GM21526 (cell line): ENCODE results near the gene NDUFS8.

Source experiments
- ATAC-seq: cut with Tn5 transposase; IDR thresholded peaks from one replicate; pipeline ENCODE4 v1.9.1; 2021; ENCODE audit warnings: moderate library complexity; ENCODE audit not compliant: unreplicated experiment, low FRiP score

Gene NDUFS8

DNA sequence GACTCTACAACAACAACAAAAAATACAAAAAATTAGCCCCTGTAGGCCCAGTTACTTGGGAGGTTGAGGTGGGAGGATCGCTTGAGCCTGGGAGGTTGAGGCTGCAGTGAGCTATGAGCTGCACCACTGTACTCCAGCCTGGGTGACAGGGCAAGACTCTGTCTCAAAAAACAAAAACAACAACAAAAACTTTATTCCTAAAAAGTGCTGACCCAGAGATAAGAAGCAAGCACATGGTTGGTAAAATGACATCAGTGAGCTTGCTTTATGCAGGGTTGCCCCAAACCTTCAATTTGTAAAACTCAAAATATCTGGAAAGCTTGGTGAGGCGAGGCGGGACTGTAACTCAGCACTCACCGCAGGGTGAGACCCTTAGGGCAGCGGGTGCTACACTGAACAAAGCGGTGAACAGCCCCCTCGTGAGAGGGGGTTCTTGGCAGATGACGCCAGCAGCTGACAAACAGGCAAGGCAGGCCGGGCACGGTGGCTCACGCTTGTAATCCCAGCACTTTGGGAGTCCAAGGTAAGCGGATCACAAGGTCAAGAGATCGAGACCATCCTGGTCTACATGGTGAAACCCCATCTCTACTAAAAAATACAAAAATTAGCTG lies 4.9 kb downstream of the NDUFS8 start:
- no peak for ATAC-seq

DNA sequence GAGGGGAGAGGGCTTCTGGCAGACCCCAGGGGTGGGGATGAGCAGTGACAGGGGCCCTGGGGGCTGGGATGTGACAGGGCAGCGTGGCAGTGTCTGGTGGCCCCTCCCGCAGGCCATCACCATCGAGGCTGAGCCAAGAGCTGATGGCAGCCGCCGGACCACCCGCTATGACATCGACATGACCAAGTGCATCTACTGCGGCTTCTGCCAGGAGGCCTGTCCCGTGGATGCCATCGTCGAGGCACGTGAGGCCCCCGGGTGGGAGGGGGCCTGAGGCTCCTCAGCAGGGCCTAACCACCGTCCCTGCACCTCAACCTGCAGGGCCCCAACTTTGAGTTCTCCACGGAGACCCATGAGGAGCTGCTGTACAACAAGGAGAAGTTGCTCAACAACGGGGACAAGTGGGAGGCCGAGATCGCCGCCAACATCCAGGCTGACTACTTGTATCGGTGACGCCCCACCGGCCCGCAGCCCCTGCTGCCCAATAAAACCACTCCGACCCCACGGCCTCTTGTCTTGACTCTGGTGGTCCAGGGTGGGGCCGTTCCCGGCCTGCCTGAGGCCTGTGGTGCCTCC lies 5.7 kb downstream of the NDUFS8 start:
- no peak for ATAC-seq

DNA sequence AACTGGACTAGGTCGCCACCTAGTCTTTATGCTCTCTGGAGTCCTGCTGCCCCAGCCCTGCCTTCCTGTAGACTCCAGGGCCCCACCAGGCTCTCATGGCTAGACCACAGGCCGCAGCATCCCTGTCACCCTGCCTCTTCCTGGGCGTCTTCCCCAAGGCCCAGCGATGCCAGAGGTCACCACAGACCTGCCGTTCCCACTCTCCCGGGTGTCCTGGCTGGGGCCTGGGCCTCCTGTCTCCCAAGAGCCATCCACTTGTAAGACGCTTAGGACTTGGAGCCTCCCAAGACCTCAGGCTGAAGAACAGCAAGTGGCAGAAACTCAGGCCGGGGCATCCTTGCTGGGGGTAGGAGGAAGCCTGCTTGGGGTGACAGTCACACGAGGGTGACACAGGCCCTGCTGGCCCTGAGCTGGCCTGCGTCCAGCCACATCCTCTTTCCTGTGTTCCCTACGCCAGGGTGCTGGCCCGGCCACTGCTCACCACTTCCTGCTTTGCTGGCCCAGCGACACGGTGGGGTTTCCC lies 6.3 kb downstream of the NDUFS8 start:
- ATAC-seq = no peak

DNA sequence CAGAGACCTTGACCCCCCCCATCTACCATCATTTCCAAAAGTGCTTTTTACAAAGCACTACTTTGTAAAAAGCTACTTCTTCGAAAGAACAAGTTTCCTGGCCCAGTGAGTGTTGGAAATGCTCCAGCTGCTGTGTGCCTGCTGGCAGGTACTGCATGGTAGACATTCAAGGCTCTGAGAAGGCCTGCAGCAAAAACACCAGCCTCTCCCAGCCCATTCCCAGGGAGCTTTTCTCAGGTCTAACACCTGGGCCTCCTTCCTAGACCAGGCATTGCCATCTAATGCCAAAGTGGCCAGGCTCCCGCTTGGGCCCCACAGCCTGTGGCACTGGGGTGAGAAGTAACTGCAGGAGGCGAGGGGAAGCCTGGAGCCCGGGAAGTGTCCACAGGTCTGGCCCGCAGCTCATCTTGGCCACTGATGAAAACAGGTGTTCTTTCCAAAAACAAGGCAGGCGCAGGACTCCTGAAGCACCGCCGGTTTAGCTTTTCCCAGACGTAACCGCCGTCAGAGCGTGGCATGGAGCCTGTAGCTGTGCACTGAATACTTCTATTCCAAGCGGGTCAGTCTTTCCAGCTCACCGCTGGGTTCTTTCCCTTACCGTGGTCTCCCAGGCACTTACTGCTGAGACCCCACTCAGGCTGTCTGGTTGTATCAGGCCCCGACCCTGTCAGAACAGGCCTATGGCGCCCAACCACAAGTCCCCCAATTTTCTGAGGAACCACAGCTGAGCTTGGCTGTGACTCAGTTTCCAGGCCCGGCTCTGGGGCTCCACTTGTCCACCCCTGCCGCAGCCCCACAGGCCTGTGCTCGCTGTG lies 7.1 kb downstream of the NDUFS8 start:
- ATAC-seq = no peak

DNA sequence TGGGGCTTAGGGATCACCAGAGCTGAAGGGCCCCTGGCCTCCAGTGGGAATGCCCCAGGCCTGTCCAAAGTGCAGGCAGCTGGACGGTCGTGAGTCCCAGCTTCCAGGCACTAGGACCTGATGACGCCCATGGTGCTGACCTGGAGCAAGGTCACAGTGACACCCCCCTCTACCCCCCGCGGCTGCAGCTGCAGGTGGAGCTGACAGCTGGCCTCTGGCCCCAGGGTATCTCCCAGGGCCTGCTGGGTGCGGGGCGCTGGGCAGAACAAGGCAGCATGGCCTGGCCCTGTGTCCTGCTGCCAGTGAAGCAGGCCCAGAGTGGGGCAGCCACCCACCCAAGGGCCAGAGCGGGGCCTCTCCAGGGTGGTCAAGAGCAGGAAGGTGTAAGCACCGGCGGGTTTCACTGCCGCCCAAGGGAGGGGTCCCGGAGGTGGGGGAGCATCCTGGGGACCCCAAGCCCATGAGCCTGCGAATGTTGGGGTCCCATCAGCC lies 7.8 kb downstream of the NDUFS8 start:
- ATAC-seq = no peak

DNA sequence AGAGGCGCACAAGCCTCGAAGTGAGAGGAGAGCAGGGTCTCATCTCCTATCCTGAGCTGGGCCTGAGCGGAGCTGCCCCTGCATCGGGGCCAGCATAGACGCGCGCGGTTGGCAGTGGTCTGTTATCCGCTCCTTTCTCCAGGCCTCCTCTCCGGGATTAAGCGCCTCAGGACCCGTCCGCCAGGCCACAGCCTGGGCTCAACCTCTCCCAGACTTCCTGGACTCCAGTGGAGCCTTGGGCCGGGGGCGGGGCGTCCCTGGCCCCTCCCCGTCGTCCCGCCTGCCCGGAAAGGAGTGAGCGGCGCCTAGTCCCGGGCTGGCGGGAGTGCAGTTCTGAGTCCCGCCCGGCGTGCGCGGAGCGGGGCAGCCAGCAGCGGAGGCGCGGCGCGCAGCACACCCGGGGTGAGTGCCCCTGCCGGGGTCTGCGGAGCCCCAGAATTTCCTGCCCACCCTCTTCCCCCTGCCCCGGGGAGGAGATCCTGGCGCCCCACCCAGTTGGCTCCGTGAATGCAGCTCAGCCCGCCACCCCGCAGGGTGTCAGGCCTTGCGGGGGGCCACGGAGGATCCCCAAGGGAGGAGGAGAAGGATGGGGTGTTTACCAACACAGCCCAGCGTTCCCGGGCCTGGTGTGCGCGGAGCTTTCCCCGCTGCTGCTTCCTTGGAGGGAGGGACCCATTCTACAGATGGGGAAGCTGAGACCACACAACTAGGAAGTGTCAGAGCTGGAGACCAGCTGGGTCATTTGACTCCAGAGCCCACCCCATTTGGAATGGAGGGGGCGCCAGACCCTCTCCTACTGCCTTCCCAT lies 8.4 kb downstream of the NDUFS8 start, which contains the start of gene TCIRG1:
TSS of gene TCIRG1 (plus strand) at position 308 of the 808 bp plus-strand sequence. CDS start 2,247 bp downstream, outside the sequence.
- ATAC-seq = no peak

DNA sequence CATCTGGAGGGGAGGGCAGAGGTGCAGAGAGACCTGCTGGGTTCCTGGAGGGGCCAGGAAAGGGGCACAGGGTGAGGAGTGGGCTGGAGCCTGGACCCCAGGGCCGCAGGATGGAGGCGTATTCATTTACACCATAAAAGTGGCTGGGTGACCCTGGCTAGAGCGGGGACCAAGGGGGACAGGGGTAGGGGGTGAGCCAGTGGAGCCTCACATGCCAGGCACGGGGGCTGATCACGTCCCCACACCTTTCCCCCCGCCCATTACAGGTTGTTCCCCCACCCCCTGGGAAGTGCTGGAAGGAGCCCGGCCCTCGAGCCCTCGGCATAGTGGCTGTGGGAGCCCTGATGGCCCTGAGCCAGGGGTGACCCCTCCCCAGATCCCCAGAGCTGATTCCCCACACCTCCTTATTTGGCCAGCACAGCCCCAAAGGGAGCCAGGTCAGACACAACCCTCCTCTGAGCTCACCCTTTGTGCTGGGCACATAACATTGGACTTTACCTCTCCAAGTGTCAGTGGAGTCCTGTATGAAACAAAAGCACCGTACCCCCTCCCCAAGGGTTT lies 9.1 kb downstream of the NDUFS8 start:
- ATAC-seq = no peak

DNA sequence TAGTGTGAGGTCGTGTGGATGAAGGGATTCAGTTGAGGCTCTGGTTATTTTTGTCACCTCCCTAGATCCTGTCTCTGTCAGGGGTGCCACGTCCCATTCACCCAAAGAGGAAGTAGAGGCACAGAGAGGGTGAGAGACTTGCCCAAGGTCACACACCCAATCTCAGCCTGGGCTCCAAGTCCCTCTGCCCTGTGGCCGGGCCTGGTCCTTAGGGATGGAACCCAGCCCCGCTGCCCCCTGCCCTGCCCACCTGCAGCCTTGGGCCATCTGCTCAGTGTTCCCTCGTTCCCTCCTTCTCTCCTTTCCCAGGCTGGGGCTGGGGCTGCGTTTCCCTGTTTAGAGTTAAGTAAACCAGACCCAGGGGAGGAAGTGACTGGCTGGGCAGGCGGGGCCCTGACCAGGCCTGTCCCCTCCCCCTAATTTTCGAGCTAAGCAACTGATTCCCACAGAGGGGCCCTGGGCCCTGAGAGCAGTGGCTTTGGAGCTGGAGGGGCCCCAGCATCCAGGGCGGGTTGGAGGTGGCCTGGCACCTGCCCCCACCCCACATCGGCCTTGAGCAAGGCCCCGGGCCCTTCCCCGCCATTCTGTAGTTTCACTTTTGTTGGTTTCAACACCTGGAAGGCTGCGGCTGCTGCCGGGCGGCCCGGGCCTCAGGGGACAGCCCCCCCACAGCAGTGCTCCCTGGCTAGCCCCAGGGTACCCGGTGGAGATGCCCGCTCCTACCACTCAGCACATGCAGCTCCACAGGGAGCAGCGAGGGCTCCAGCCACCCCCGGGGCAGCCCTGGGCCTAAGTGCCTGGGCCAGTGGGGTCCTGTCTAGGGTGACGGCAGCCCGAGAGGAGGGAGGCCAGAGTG lies 9.8 kb downstream of the NDUFS8 start:
- no peak for ATAC-seq

DNA sequence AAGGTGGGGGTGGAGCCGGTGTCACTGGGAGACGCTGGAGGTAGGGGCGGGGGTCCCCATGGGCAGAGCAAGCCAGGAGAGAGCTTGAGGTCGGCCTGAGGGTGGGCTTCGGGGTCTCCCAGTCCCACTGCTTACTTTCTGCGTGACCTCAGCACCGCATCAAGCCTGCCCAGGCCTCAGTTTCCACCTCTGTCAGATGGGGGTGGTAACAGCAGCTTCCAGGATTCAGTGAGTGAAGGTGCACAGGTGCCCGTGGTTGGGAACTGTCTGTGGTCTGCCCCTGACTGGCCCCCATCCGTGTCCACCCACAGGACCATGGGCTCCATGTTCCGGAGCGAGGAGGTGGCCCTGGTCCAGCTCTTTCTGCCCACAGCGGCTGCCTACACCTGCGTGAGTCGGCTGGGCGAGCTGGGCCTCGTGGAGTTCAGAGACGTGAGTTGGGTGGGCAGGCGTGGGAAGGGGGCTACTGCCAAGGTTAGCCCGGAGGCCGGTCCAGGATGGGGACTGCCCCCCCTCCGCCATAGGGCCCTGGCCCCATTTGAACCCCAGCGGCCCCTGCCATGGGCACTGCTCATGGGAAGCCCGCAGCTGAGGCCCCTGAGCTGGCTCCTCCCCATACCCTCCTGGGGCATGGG lies 10.6 kb downstream of the NDUFS8 start:
- ATAC-seq = no peak

DNA sequence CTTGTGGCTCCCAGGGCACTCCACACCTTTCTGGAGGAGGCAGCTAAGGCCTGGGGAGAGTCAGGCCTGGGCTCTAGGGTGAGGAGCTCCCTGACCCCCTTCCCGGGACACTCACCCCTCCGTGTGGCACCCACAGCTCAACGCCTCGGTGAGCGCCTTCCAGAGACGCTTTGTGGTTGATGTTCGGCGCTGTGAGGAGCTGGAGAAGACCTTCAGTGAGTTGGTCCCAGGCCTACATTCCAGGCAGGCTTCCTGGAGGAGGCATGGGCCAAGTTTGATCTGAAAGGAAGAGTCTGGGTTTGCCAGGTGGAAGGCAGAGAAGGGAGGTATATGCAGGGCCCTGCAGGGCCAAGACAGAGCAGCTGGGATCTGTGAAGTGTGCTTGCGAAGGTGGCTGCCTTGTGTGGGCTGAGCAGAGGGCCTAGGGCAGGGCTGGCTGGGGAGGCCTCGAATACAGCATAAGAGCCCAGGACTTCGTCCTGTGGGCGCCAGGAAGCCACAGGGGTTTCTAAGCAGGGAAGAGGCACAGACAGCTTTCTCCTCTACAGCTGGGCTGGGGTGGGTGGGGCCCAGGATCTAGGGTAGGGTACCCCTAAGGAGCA lies 11.2 kb downstream of the NDUFS8 start:
- no peak for ATAC-seq

DNA sequence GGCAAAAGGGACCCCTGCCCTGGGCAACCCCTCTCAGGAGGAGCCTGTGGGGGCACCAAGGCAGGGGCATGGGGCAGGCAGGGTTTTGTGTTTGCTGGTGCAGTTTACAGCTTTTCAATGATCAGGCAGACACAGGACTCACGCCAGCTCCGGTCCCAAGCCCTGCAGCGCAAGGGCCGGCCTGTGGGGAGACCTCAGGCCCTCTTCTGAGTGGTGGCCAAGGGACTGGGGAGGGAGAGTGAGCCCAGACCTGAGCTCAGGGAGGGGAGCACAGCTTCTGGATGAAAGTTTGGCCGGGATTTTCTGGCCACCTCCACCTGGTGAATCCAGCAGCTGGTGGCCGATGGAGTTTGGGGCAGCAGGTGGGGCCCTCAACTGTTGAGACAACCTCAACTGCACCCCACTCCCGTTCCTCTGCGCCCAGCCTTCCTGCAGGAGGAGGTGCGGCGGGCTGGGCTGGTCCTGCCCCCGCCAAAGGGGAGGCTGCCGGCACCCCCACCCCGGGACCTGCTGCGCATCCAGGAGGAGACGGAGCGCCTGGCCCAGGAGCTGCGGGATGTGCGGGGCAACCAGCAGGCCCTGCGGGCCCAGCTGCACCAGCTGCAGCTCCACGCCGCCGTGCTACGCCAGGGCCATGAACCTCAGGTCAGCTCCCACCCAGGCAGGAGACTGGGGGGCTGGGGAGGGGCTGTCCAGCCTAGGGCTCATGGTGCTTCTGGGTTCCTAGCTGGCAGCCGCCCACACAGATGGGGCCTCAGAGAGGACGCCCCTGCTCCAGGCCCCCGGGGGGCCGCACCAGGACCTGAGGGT lies 11.9 kb downstream of the NDUFS8 start:
- ATAC-seq = no peak

DNA sequence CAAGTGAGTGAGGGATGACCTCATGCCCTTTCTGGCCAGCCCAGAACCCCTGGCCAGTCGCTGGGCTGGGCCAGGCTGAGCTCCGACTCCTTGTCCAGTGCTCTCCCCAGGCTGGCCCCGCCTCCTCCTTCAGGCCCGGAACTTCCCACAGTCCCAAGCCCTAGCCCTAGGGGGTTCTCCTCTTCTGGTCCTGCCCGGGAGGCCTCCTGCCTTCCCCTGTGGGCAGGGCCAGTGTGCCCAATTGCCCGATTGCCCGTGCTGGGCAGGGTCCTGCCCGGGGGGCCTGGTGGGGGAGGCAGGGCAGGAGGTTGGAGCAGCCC lies 12.5 kb downstream of the NDUFS8 start:
- ATAC-seq = no peak

DNA sequence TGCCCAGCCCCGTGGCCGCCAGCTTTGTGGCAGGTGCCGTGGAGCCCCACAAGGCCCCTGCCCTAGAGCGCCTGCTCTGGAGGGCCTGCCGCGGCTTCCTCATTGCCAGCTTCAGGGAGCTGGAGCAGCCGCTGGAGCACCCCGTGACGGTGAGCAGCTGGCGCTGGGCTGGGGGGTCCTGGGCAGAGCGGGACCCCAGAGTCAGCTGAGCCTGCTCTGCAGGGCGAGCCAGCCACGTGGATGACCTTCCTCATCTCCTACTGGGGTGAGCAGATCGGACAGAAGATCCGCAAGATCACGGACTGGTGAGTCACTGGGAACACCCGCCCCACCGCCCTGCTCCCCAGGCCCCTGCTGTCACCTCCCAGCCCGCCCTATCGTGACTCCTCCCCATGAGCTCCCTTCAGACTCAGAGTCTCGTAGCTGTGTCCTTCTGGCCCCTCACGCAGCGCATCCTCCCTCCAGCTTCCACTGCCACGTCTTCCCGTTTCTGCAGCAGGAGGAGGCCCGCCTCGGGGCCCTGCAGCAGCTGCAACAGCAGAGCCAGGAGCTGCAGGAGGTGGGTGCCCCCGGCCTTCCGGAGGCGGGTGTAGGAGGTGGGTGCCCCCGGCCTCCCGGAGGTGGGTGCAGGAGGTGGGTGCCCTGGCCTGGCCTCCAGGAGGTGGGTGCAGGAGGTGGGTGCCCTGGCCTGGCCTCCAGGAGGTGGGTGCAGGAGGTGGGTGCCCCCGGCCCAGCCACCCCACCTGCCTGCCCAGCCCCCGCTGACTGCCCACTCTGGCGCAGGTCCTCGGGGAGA lies 13.1 kb downstream of the NDUFS8 start:
- no peak for ATAC-seq

DNA sequence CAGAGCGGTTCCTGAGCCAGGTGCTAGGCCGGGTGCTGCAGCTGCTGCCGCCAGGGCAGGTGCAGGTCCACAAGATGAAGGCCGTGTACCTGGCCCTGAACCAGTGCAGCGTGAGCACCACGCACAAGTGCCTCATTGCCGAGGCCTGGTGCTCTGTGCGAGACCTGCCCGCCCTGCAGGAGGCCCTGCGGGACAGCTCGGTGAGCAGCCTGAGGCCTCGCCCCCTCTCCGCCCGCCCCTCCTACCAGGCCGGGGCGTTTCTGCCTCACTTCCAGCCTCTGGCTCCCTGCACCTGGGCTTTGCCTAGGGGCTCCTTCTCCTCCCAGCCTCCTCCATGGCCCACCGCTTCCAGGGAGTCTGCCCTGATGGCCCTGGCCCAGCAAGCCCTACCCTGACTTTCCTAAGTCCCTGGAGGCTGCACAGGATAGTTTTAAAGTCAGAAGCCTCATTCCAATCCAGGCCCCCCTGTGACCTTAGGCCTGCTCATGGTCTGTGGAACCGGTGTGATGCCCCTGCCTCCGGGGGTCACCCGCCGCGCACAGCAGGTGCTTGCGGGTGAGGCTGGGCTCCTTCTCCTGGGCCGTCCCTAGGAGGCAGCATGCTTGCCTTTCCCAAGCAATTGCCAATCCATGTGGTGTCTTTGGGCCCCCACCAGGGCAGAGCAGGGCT lies 13.8 kb downstream of the NDUFS8 start:
- no peak for ATAC-seq

DNA sequence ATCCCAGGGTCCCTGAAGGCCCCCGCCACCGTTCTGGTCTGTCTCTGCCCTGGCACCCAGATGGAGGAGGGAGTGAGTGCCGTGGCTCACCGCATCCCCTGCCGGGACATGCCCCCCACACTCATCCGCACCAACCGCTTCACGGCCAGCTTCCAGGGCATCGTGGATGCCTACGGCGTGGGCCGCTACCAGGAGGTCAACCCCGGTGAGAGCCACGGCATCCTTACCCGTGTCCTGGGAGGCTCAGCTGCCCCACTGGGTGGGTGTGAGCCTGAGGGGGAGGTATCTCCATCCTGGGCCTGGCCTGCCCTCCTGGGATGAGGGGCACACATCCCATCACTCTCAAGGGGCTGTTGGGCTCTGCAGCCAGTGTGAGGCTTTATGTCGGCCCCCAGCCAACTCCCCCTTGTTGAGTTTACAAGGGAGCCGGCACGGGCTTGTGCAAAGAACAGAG lies 14.4 kb downstream of the NDUFS8 start:
- no peak for ATAC-seq
